Measurements from ENCODE around the gene KIRREL1.

The KIRREL1 gene

GRCh38 chr1:157975228-157975950 lies 18.1 kb upstream of the KIRREL1 start:
- no peak for DNase-seq

GRCh38 chr1:157976888-157977287 lies 16.6 kb upstream of the KIRREL1 start:
- DNase-seq: no peak

GRCh38 chr1:157978586-157979403 lies 14.7 kb upstream of the KIRREL1 start:
- DNase-seq: no peak

- DNase-seq: no peak
These were observed 11.3 kb upstream of the KIRREL1 start for GRCh38 chr1:157982136-157982535.

GRCh38 chr1:157983787-157984186 lies 9.7 kb upstream of the KIRREL1 start:
- DNase-seq: no peak

- DNase-seq: no peak
These were observed 9.0 kb upstream of the KIRREL1 start for GRCh38 chr1:157984469-157984868.

GRCh38 chr1:157985473-157985872 lies 8.0 kb upstream of the KIRREL1 start:
- no peak for DNase-seq

GRCh38 chr1:157988002-157988401 lies 5.4 kb upstream of the KIRREL1 start:
- no peak for DNase-seq

GRCh38 chr1:157992031-157992832 lies 1.2 kb upstream of the KIRREL1 start:
- DNase-seq: peak in 1 of 2 experiments; percentile 40

- DNase-seq: no peak
These were observed 655 bp upstream of the KIRREL1 start for GRCh38 chr1:157992833-157993146.

GRCh38 chr1:157993918-157994605 lies 617 bp downstream of the KIRREL1 start:
- no peak for DNase-seq

- no peak for DNase-seq
These were observed 1.5 kb downstream of the KIRREL1 start for GRCh38 chr1:157994704-157995582.

- DNase-seq: no peak
These were observed 2.2 kb downstream of the KIRREL1 start for GRCh38 chr1:157995583-157996169.

GRCh38 chr1:157996433-157996832 lies 3.0 kb downstream of the KIRREL1 start:
- DNase-seq: no peak

GRCh38 chr1:158000507-158000906 lies 7.1 kb downstream of the KIRREL1 start:
- no peak for DNase-seq

GRCh38 chr1:158002022-158002630 lies 8.7 kb downstream of the KIRREL1 start:
- no peak for DNase-seq

GRCh38 chr1:158002631-158003405 lies 9.4 kb downstream of the KIRREL1 start:
- no peak for DNase-seq

- no peak for DNase-seq
These were observed 10.0 kb downstream of the KIRREL1 start for GRCh38 chr1:158003406-158003800.

GRCh38 chr1:158005224-158005623 lies 11.8 kb downstream of the KIRREL1 start:
- DNase-seq: no peak

- no peak for DNase-seq
These were observed 13.7 kb downstream of the KIRREL1 start for GRCh38 chr1:158007180-158007579.
